Measurements from ENCODE around the gene SLC15A3.

The SLC15A3 gene

GRCh38 chr11:60906132-60906972, 45.6 kb downstream of the SLC15A3 start, which contains the start of gene PRPF19:
Gene PRPF19, minus strand, starts transcription at chr11:60906585. Its CDS starts 203 bp downstream, at chr11:60906382.
- DNase-seq: peak; percentile 99
- in situ Hi-C loops (cut with MboI; ENCODE audit: low pct_unique_long_range_greater_than_20kb, low sequenced_read_pairs): no loop called here

GRCh38 chr11:60905551-60906113, 46.3 kb downstream of the SLC15A3 start:
- DNase-seq: peak; percentile 25
- in situ Hi-C loops (cut with MboI; ENCODE audit: low pct_unique_long_range_greater_than_20kb, low sequenced_read_pairs): no loop called here

- in situ Hi-C loops (cut with MboI; ENCODE audit: low pct_unique_long_range_greater_than_20kb, low sequenced_read_pairs): no loop called here
Measured at GRCh38 chr11:60905047-60905446, 46.9 kb downstream of the SLC15A3 start.

GRCh38 chr11:60902625-60903024, 49.4 kb downstream of the SLC15A3 start:
- in situ Hi-C loops (cut with MboI; ENCODE audit: low pct_unique_long_range_greater_than_20kb, low sequenced_read_pairs): no loop called here
- DNase-seq: no peak

More at GRCh38 chr11:60905047-60905446, 46.9 kb downstream of the SLC15A3 start:
- DNase-seq: no peak

DNA sequence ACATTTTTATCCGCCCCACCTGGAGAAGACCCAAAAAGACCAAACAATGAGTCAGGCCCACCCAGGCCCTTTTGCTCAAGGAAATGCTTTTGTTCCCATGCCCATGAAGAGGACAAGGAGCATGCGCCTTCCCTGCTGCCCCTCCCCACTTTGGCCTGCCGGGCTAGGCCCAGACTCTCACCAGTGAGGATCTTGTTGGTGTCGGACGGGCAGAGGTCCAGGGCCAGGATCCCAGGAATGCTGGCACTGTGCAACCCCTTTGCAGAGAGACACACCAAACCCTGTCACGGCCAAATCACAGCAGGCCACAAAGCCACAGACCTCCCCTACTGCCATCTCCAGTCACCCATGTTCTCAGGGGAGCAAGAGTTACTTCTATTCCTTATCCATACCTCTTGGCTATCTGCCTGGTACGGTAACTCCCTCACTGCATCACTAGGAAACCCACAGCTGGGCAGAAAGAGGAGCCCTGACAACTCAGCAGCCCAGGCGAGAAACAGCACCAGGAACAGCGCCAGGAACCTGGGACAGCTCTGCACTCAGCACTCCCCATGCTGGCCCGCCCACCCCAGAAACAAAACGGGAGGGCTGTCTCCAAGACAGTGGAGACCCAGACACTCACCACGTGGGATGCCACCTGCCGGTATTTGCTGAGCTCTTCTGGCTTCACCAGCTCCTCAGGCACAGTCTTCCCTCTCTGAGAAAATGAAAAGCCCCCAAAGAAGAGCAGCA, 51.1 kb downstream of the SLC15A3 start:
- in situ Hi-C loops (cut with MboI; ENCODE audit: low pct_unique_long_range_greater_than_20kb, low sequenced_read_pairs): no loop called here
- DNase-seq: no peak

DNA sequence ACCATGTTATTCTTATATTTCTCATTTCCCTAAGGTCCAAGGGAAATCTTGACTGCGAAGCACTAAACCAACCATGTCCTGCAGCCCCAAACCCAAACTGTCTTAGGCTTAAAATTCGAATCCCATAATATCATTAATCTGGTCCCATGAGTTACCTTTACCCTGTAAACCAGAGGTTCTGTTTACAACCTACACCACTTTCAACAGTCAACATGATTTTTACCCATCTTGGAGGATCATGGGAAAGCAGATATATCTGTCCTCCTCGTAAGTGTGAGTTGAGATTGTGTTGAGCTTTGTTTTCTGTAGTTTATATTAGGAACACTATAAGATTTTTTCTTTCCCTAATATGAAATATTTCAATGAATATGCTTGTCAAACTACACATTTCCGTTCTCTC, 52.0 kb downstream of the SLC15A3 start:
- no peak for DNase-seq
- in situ Hi-C loops (cut with MboI; ENCODE audit: low pct_unique_long_range_greater_than_20kb, low sequenced_read_pairs): no loop called here

GRCh38 chr11:60899046-60899936, 52.7 kb downstream of the SLC15A3 start:
- DNase-seq: peak; percentile 80
- in situ Hi-C loops (cut with MboI; ENCODE audit: low pct_unique_long_range_greater_than_20kb, low sequenced_read_pairs): no loop called here

- no peak for DNase-seq
- in situ Hi-C loops (cut with MboI; ENCODE audit: low pct_unique_long_range_greater_than_20kb, low sequenced_read_pairs): no loop called here
Measured at GRCh38 chr11:60897496-60897895, 54.5 kb downstream of the SLC15A3 start.

GRCh38 chr11:60895687-60896086, 56.3 kb downstream of the SLC15A3 start:
- no peak for DNase-seq
- in situ Hi-C loops (cut with MboI; ENCODE audit: low pct_unique_long_range_greater_than_20kb, low sequenced_read_pairs): no loop called here

- DNase-seq: no peak
- in situ Hi-C loops (cut with MboI; ENCODE audit: low pct_unique_long_range_greater_than_20kb, low sequenced_read_pairs): no loop called here
Measured at GRCh38 chr11:60891103-60891741, 60.8 kb downstream of the SLC15A3 start.

GRCh38 chr11:60890696-60891095, 61.3 kb downstream of the SLC15A3 start:
- in situ Hi-C loops (cut with MboI; ENCODE audit: low pct_unique_long_range_greater_than_20kb, low sequenced_read_pairs): no loop called here
- DNase-seq: no peak

GRCh38 chr11:60889869-60890311, 62.1 kb downstream of the SLC15A3 start:
- in situ Hi-C loops (cut with MboI; ENCODE audit: low pct_unique_long_range_greater_than_20kb, low sequenced_read_pairs): no loop called here
- no peak for DNase-seq

DNA sequence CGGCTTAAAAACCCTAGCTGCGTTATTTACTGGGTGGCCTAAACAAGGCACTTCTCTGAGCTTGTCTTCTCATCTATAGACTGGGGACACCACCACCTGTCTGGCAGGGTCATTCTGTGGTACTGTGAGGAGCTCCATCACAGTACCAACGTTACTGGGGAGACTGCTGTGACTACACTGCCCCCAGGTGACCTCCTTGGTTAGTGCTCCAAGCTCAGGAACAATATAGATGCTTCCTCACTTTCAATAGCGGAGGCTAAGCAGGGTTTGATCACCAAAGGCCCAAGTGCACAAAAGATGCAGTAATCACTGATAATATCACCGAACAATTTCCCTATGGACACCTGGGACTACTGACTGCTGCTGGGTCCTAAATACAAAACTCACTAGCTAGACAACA, 64.4 kb downstream of the SLC15A3 start:
- peak; percentile 70 for DNase-seq

More for the DNA sequence above, 64.4 kb downstream of the SLC15A3 start:
- in situ Hi-C loops (cut with MboI; ENCODE audit: low pct_unique_long_range_greater_than_20kb, low sequenced_read_pairs): no loop called here

All from KBM-7 (cell line).